Bronchial epithelial cell (primary cell): ENCODE data around the gene MUC20. TPM values are rescaled to one million over a fixed set of nuclear protein-coding genes. Genes with fewer than 3 reads are reported as not detected.

ENCODE experiments used
- DNase-seq: peaks from one replicate; pipeline ENCODE4 v3.0.0-alpha.2; 2010; ENCODE audit warnings: low read depth
- FAIRE-seq: peaks from 2 replicates; lab custom pipeline; 2011; peaks lifted over from hg19 to GRCh38; lab: Jason Lieb, UNC
- H3K27me3 ChIP-seq: 2 replicates; pipeline ENCODE4 v1.5.1; 2011; ENCODE audit warnings: low read length; ENCODE audit not compliant: control insufficient read depth, insufficient read depth
- H3K36me3 ChIP-seq: 2 replicates; pipeline ENCODE4 v1.5.1; 2011; ENCODE audit warnings: low read length; ENCODE audit not compliant: control insufficient read depth, insufficient read depth
- H3K4me3 ChIP-seq: 2 replicates; pipeline ENCODE4 v1.5.1; 2011; ENCODE audit warnings: mild to moderate bottlenecking, low read depth, low read length, control low read depth
- CTCF ChIP-seq: IDR thresholded peaks from 2 replicates; pipeline ENCODE4 v1.5.1; 2011; ENCODE audit warnings: mild to moderate bottlenecking, moderate library complexity, low read length, control low read depth, inconsistent platforms; ENCODE audit not compliant: insufficient read depth, severe bottlenecking
- total RNA-seq: library from RNA; depleted of rRNA; stranded (reverse); fragments of >200 nt; gene quantifications from 2 replicates; pipeline ENCODE4 v1.2.1, GENCODE V29; 2014

MUC20 gene
- total RNA-seq, 1 donor from 2014 or later = 1.6 TPM

GRCh38 chr3:195752546-195753331, 32.0 kb downstream of the MUC20 start:
- no peak for DNase-seq
- FAIRE-seq = no peak
- no peaks in the 10 kb centered on the region for H3K36me3 ChIP-seq
- H3K4me3 ChIP-seq = no peak overlapping the region
- TF ChIP-seq CTCF = no peak
- peaks cover 3% of the 10 kb centered on the region for H3K27me3 ChIP-seq

GRCh38 chr3:195753581-195753980, 32.8 kb downstream of the MUC20 start:
- Histone ChIP-seq H3K36me3 (no peaks in the 10 kb centered on the region), H3K27me3 (peaks cover 3% of the 10 kb centered on the region), H3K4me3 (no peak overlapping the region)
- no peak for FAIRE-seq
- DNase-seq = no peak
- no peak for TF ChIP-seq CTCF

GRCh38 chr3:195754141-195754540, 33.4 kb downstream of the MUC20 start:
- Histone ChIP-seq H3K27me3 (peaks cover 3% of the 10 kb centered on the region), H3K4me3 (no peak overlapping the region), H3K36me3 (no peaks in the 10 kb centered on the region)
- no peak for FAIRE-seq
- no peak for DNase-seq
- no peak for TF ChIP-seq CTCF

- peaks cover 4% of the 10 kb centered on the region for H3K27me3 ChIP-seq
Measured at GRCh38 chr3:195754906-195755305, 34.1 kb downstream of the MUC20 start.

GRCh38 chr3:195755391-195755790, 34.6 kb downstream of the MUC20 start:
- FAIRE-seq = no peak
- H3K4me3 ChIP-seq = no peak overlapping the region
- TF ChIP-seq CTCF = no peak

More at GRCh38 chr3:195754906-195755305, 34.1 kb downstream of the MUC20 start:
- no peak for DNase-seq
- TF ChIP-seq CTCF = no peak
- Histone ChIP-seq H3K36me3 (no peaks in the 10 kb centered on the region), H3K4me3 (no peak overlapping the region)
- FAIRE-seq = no peak

More at GRCh38 chr3:195755391-195755790, 34.6 kb downstream of the MUC20 start:
- Histone ChIP-seq H3K36me3 (no peaks in the 10 kb centered on the region), H3K27me3 (peaks cover 4% of the 10 kb centered on the region)
- DNase-seq = no peak
